OCI-LY1 (cell line): ENCODE data around the gene VTI1A.

ENCODE experiments used
- EZH2 ChIP-seq: fragments of 200-600 bp; sonication (generic), shearing (Covaris generic); IDR thresholded peaks from 2 replicates; pipeline ENCODE4 v1.8.0; 2017; ENCODE audit warnings: borderline replicate concordance, mixed run types, mild to moderate bottlenecking, antibody characterized with exemption, low read length, moderate library complexity, mixed read lengths
- TF ChIP-seq, protein P1 (sequence below): fragments of 200-600 bp; sonication (generic), shearing (Covaris generic); IDR thresholded peaks from 2 replicates; pipeline ENCODE4 v1.5.1; 2017; ENCODE audit warnings: mild to moderate bottlenecking, antibody characterized with exemption, low read length, moderate library complexity, mixed read lengths

DNA sequence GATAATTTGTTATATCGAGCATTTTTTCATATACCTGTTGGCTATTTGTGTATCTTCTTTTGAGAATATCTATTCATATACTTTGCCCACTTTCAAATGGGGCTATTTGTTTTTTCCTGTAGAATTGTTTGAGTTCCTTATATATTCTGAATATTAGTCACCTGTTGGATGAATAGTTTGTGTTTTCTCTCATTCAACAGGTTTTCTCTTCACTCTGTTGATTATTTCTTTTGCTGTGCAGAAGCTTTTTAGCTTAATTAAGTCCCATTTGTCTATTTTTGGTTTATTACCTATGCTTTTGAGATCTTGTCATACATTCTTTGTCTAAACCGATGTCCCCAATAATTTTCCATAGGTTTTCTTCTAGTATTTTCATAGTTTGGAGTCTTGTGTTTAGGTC is 65.3 kb downstream of the VTI1A start:
- TF ChIP-seq, protein P1, sequence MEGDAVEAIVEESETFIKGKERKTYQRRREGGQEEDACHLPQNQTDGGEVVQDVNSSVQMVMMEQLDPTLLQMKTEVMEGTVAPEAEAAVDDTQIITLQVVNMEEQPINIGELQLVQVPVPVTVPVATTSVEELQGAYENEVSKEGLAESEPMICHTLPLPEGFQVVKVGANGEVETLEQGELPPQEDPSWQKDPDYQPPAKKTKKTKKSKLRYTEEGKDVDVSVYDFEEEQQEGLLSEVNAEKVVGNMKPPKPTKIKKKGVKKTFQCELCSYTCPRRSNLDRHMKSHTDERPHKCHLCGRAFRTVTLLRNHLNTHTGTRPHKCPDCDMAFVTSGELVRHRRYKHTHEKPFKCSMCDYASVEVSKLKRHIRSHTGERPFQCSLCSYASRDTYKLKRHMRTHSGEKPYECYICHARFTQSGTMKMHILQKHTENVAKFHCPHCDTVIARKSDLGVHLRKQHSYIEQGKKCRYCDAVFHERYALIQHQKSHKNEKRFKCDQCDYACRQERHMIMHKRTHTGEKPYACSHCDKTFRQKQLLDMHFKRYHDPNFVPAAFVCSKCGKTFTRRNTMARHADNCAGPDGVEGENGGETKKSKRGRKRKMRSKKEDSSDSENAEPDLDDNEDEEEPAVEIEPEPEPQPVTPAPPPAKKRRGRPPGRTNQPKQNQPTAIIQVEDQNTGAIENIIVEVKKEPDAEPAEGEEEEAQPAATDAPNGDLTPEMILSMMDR = no peak
- no peak for TF ChIP-seq EZH2
